Upper lobe of right lung (tissue), 1 donor: ENCODE results near the gene LGALS14. TPM values are rescaled to one million over a fixed set of nuclear protein-coding genes. Genes with fewer than 3 reads are reported as not detected.
A peak's percentile ranks its signal among the peaks of the same experiment; 100 is the strongest.
"Not testable (repeated sequence)": the region's sequence is repeated elsewhere in the genome, so short reads cannot be mapped to it uniquely, and the experiment has no call there.

ENCODE experiments used
- ATAC-seq: fragments of 200-7000 bp; cut with Tn5 transposase; one replicate; pipeline ENCODE4 v1.9.1; 2020; ENCODE audit warnings: mild to moderate bottlenecking, moderate library complexity
- DNase-seq: peaks from one replicate; pipeline ENCODE4 v3.0.0-alpha.2; 2020
- H3K27ac ChIP-seq: fragments of 200-600 bp; one replicate; pipeline ENCODE4 v1.8.0; 2022
- H3K27me3 ChIP-seq: fragments of 200-600 bp; one replicate; pipeline ENCODE4 v1.8.0; 2022; ENCODE audit warnings: mild to moderate bottlenecking
- H3K36me3 ChIP-seq: fragments of 200-600 bp; one replicate; pipeline ENCODE4 v1.8.0; 2022
- H3K4me1 ChIP-seq: fragments of 200-600 bp; one replicate; pipeline ENCODE4 v1.8.0; 2022
- H3K4me3 ChIP-seq: fragments of 200-600 bp; one replicate; pipeline ENCODE4 v1.8.0; 2022; ENCODE audit warnings: mild to moderate bottlenecking
- H3K9me3 ChIP-seq: fragments of 200-600 bp; one replicate; pipeline ENCODE4 v1.8.0; 2022
- intact Hi-C: fragments of 100-400 bp; cut with DNase I; formaldehyde crosslinking; loops from one replicate; pipeline ENCODE4 v1.11.0; 2022
- total RNA-seq: library from RNA; stranded (reverse); fragmentation: NEBNext Ultra II Directional; extraction: Animal tissue kit (Norgen Biotek cat#: 25700); gene quantifications from one replicate; pipeline ENCODE4 v1.2.1, GENCODE V29; 2021
- TF ChIP-seq, protein P1 (sequence below): fragments of 200-600 bp; IDR thresholded peaks from one replicate; pipeline ENCODE4 v1.8.0; 2022; ENCODE audit warnings: antibody characterized with exemption
- donor health status: DM: no; HTN: yes; CAD: no; lungs with severe emphysema.

Gene LGALS14
- total RNA-seq, 1 donor from 2014 or later, result not detected

GRCh38 chr19:39670998-39671397 lies 33.3 kb upstream of the LGALS14 start:
- H3K27ac ChIP-seq, result no peak overlapping the region
- TF ChIP-seq, protein P1, sequence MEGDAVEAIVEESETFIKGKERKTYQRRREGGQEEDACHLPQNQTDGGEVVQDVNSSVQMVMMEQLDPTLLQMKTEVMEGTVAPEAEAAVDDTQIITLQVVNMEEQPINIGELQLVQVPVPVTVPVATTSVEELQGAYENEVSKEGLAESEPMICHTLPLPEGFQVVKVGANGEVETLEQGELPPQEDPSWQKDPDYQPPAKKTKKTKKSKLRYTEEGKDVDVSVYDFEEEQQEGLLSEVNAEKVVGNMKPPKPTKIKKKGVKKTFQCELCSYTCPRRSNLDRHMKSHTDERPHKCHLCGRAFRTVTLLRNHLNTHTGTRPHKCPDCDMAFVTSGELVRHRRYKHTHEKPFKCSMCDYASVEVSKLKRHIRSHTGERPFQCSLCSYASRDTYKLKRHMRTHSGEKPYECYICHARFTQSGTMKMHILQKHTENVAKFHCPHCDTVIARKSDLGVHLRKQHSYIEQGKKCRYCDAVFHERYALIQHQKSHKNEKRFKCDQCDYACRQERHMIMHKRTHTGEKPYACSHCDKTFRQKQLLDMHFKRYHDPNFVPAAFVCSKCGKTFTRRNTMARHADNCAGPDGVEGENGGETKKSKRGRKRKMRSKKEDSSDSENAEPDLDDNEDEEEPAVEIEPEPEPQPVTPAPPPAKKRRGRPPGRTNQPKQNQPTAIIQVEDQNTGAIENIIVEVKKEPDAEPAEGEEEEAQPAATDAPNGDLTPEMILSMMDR, result no peak
- no peaks in the 10 kb centered on the region for H3K4me1 ChIP-seq
- intact Hi-C loops, result loop anchor here (10.0 kb wide), 1 partner anchor 116 kb away; no protein-coding TSS in a partner anchor
- H3K36me3 ChIP-seq, result no peaks in the 10 kb centered on the region
- no peak for ATAC-seq
- DNase-seq, result no peak
- no peak overlapping the region for H3K4me3 ChIP-seq
- H3K27me3 ChIP-seq, result no peaks in the 10 kb centered on the region
- no peaks in the 10 kb centered on the region for H3K9me3 ChIP-seq

DNA sequence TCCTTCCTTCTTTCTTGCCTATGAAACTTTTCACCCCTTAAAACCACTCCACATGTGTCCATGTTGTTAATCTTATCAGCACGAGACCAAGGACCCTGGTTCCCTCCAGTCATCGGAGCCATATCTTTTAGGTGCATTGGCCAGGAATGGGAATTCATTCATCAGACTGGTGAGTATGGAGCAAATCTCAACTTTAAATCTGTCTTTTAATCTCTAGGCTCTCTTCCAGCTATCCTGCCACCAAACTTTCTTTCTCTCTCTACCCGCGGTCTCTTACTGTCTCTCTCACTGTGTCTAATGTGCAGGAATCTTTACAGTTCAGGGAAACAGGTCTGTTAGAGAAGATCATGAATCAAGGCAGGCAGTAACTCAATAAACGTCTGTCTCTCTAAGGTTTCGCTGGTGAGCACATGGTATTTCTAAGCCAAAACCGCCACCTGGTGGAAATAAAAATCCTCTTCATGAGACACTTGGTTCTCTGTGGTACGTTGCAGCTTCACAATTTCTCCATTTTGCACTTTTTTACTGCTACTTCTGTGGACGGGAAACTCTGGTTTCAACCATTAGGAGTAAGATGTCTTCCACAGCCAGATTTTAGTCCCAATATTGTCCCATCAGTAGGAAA lies 32.4 kb upstream of the LGALS14 start:
- ATAC-seq, result peak; percentile 76
- H3K4me1 ChIP-seq, result no peaks in the 10 kb centered on the region
- no peak overlapping the region for H3K4me3 ChIP-seq
- TF ChIP-seq, protein P1, result peak; percentile 50
- no peaks in the 10 kb centered on the region for H3K9me3 ChIP-seq
- H3K27me3 ChIP-seq, result no peaks in the 10 kb centered on the region
- H3K36me3 ChIP-seq, result no peaks in the 10 kb centered on the region
- H3K27ac ChIP-seq, result no peak overlapping the region
- DNase-seq, result no peak
- intact Hi-C loops, result loop anchor here (10.0 kb wide), 1 partner anchor 117 kb away; no protein-coding TSS in a partner anchor

- Histone ChIP-seq H3K9me3 (no peaks in the 10 kb centered on the region), H3K27ac (no peak overlapping the region), H3K4me1 (no peaks in the 10 kb centered on the region), H3K36me3 (no peaks in the 10 kb centered on the region), H3K27me3 (no peaks in the 10 kb centered on the region), H3K4me3 (no peak overlapping the region)
- intact Hi-C loops, result loop anchor here (10.0 kb wide), 1 partner anchor 118 kb away; no protein-coding TSS in a partner anchor
- DNase-seq (no peak), ATAC-seq (no peak)
- TF ChIP-seq, protein P1, result no peak
Measured at GRCh38 chr19:39672473-39672872, 31.8 kb upstream of the LGALS14 start.

DNA sequence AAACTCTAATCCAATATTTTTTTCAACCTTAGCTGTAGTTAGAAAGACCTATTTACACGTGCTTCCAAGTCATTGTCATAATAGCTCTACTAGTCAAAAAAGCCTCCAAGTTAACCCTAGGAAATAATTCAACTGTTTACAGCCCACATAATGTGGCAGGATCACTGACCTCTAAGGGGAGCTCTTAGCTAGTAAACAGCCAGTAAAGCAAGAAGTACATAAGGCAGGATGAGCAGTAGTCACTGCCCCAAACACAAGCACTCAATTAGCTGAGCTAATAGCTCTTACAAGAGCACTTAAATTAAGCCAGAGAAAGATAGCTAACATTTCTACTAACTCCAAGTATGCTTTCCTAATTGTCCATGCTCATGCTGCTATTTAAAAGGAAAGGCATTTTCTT lies 30.4 kb upstream of the LGALS14 start:
- H3K4me3 ChIP-seq, H3K27ac ChIP-seq, H3K9me3 ChIP-seq, H3K27me3 ChIP-seq, ATAC-seq, H3K36me3 ChIP-seq, DNase-seq: not testable (repeated sequence)
- H3K4me1 ChIP-seq, result peaks cover 14% of the 10 kb centered on the region
- intact Hi-C loops, result loop anchor here (10.0 kb wide), 1 partner anchor 119 kb away; no protein-coding TSS in a partner anchor

DNA sequence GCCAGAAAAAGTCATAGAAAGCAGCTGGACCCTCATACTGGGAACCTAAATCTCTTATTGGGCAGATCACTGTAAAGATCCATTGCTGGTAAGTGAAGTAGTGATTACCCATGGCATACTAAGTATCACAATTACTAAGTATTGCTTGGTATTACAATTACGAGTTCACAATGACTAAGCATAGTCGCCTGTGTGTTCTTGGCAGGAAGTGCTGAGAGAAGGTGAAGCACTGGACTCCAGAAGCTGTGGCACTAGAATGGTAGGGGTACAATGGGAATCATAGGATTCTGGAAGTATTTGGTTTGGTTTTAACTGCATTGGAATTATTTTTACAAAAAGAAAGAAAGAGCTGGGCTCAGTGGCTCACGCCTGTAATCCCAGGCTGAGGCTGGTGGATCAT lies 28.3 kb upstream of the LGALS14 start:
- DNase-seq, result no peak
- Histone ChIP-seq H3K27ac (no peak overlapping the region), H3K9me3 (no peaks in the 10 kb centered on the region), H3K27me3 (no peaks in the 10 kb centered on the region), H3K4me1 (peaks cover 21% of the 10 kb centered on the region), H3K4me3 (no peak overlapping the region), H3K36me3 (no peaks in the 10 kb centered on the region)
- TF ChIP-seq, protein P1, result no peak
- intact Hi-C loops, result loop anchor here (10.0 kb wide), 1 partner anchor 121 kb away; no protein-coding TSS in a partner anchor
- ATAC-seq, result no peak

DNA sequence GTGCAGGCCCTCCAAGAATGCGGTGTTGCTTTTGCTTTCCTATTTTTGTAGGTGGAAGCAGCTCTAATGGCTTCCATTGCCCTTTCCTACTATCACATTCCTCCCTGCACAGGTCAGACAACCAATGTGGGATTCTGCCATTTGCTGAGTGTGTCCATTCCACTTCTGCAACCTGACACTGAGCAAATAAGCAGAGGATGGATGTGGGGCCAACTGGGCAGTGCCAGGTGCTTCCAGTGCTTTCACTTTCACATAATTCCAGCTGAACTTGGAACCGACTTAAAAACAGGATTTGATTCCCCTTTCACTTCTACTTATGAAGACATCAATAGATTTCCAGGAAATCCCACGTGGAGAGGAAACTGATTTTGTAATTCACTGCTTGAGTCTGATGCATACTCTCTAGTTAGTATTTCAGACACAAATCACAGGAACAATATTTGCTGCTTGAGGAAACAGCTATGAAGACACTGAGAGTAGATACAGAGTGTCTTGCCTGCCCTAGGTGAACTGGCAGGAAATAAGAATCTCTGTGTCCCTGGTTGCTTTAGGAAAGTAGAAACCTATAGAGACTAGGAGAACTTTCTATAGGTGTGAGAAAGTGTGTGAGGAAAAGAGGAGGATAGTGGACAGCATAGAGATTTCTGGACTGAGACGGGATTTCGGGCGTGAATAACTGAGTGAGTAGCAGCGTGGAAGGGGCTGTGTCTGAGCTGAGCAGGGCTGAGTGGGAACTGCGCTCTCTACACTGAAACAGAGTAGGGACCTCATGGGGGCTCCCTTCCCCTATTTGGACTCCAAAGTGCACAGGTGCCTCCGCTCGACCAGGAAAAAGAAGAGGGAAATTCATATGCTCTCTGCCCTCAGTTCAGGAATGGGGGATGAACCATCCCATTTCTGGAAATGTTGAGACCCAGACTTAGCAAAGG lies 26.1 kb upstream of the LGALS14 start:
- peaks cover 21% of the 10 kb centered on the region for H3K4me1 ChIP-seq
- TF ChIP-seq, protein P1, result no peak
- peak; percentile 91 for ATAC-seq
- no peaks in the 10 kb centered on the region for H3K27me3 ChIP-seq
- intact Hi-C loops, result loop anchor here (10.0 kb wide), 1 partner anchor 123 kb away; no protein-coding TSS in a partner anchor
- no peak for DNase-seq
- peak overlapping the region; percentile 1 for H3K27ac ChIP-seq
- H3K9me3 ChIP-seq, result no peaks in the 10 kb centered on the region
- no peak overlapping the region for H3K4me3 ChIP-seq
- H3K36me3 ChIP-seq, result no peaks in the 10 kb centered on the region
